ENCODE data around the gene TBC1D17.
A peak's percentile ranks its signal among the peaks of the same experiment; 100 is the strongest.

Gene TBC1D17

DNA sequence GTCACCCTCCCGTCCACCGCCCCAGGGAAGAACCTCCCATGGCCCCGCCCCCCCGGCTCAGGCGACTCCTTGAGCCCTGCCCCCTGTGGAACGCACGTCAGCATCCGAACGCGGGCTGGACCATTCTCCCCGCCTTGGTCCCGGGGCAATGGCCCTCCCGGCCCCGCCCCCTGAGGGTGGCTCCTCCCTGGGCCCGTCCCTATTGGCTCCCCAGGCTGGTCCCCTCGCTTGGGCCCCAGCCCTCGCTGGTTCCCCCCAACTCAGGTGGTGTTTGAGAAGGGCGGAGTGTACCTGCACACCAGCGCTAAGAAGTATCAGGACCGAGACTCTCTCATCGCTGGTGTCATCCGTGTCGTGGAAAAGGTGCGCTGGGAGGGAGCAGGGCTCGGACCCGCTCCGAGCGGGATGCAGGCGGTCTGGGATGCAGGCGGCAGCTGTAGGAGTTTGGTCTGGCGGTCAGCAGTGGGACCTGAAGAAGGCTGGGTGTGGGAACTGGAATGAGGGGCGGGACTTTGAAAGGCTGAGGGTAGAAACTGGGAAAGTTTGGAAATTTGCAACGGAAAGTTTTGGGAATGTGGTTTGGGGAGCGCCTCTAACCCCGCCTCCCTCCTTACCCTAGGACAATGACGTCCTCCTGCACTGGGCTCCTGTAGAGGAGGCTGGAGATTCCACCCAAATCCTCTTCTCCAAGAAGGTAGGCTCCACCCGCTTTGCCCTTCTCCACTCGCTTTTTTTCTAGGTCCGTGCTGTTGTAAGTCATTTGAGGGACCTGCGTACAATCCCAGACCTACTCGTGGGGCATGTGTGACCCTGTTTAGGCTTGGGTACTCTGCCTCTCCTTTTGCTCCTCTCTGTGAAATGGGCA lies 609 bp downstream of the TBC1D17 start:
- DNase-seq (ENCODE audit: low spot score): peak; percentile 99

DNA sequence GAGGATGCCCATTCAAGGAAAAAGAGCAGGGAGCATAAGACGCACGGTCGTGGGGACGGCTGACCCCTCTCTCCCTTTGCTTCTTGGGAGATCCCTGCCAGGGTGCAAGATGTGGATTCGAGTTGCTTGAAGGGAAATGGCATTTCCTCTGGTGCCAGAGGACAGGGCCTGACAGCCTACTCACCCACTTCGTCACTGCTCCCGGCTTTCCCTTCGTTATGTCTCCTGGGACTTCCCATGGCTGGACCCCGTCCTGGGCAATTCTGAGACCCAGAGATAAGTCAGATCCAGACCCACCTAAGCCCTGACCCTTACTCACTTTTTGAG lies 1.2 kb downstream of the TBC1D17 start:
- DNase-seq (ENCODE audit: low spot score): no peak

DNA sequence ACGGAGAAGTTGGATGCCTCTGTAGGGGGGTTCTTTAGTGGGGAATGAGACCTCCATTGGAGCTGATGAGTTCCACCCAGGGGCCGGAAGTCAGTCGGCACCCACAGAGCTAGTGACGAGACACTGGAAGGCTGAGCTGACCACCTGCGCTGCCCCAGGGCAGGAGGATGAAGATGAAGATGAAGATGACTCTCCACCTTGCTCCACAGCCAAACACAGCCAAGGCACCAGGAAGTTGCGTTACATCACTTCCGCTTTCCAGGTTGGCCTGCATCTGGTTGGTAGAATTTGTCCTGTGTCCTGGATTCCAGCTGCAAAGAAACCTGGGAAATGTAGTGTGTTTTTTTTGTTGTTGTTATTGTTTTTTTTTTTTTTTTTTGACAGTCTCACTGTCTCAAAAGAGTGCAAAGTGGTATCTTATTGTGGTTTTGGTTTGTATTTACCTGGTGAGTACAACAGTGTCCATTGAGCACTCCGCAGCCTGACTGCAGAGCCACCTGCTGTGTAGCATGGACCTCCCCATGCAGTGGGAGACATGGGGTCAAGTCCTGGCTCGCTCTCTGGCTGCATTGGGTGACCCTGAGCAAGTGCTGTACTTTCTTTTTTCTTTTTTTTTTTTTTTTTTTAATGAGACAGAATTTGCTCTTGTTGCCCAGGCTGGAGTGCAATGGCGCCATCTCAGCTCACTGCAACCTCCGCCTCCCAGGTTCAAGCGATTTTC lies 1.9 kb downstream of the TBC1D17 start:
- DNase-seq (ENCODE audit: low spot score): no peak

DNA sequence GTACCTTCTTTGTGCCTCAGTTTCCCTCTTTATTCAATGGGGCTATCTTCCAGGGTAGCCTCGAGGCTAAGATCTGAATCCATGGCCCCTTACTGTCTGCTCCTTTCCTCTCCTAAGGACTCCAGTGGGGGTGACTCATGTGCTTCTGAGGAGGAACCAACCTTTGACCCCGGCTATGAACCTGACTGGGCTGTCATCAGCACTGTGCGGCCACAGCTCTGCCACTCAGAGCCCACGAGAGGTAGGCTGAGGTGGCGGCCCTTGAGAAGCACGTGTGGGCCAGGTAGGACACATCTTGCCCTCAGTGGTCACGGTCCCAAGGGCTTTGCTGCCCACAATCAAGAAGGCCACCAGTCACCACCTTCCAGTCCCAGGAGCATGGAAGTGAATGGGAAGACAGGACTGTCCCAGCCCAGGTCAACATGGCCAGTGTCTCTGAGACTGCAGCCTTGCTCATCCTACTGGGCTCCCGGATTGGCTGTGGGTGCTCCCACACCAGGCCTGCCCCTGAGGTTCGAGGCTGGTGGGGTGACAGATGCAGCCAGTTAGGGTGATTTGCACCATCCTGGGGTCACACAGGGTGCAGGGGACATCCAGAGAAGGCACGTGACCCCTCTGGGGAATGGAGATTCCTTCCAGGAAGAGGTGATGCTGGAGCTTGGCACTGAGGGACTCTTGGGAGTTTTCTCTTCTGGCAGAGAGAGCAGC lies 2.8 kb downstream of the TBC1D17 start:
- no peak for DNase-seq (ENCODE audit: low spot score)

DNA sequence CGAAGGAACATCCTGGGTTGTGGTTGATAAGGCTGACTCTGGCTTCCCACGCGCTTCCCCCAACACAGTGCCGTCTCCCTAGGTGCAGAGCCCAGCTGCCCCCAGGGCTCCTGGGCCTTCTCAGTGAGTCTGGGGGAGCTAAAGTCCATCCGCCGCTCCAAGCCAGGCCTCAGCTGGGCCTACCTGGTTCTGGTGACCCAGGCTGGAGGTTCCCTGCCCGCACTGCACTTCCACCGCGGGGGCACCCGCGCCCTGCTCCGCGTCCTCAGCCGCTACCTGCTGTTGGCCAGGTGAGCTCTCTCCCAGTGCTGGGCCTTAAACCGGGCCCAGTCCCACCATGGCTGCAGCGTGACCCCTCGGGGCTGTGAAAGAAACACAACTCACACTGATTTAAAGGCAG lies 3.7 kb downstream of the TBC1D17 start:
- no peak for DNase-seq (ENCODE audit: low spot score)

DNA sequence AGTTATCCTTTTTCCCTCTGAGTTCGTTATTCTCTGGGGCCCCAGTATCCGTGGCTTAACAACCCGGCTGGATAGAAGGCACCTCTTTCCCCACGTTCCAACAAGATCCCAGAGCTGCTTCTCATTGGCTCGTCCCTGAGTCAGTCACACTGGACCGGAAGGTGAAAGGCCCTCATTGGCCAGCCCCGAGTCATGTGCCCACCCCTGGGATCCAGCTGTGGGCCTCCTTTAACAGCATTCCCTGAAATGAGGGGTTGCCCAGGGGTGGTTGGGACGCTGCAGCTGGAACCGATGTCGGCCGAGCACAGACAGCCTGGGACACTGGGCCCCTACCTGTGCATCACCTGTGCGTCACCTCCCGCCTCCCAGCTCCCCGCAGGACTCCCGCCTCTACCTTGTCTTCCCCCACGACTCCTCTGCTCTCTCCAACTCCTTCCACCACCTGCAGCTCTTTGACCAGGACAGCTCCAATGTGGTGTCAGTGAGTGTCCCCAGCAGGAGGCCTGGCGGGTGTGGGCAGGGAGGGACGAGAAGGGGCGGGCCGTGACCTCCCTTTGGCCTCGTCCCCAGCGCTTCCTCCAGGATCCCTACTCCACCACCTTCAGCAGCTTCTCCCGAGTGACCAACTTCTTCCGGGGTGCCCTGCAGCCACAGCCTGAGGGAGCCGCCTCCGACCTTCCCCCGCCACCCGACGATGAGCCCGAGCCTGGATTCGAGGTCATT lies 4.3 kb downstream of the TBC1D17 start:
- no peak for DNase-seq (ENCODE audit: low spot score)

DNA sequence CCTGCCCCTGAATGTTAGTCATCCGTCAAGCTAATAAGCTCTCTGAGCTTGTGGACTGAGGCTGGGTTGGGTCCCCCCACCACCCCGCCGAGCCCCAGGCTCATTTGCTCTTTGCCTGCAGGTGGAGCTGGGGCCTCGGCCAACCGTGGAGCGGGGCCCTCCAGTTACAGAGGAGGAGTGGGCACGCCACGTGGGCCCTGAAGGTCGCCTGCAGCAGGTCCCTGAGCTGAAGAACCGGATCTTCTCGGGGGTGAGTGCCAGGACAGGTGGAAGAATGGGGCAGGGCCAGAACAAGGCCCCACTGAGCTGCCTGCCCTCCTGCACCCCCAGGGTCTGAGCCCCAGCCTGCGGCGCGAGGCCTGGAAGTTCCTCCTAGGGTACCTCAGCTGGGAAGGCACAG lies 5.1 kb downstream of the TBC1D17 start:
- no peak for DNase-seq (ENCODE audit: low spot score)

DNA sequence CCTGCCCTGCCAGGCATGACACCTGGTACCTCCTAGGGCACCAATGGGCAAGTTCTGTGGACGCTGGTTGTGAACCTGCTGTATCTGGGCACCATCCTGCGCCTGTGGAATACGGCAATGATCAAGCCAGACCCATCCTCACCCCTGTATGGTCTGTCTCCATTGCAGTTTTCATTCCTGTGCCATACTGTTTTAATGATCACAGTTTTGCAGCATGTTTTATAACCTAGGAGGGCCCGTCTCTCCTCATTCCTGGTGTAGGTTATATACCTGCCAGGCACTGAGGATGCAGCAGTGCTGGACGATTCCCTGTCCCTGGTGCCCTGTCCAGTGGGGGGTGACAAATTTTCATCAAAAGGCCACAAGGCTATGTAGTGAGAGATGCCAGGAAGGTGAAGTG lies 5.6 kb downstream of the TBC1D17 start:
- DNase-seq (ENCODE audit: low spot score): no peak

DNA sequence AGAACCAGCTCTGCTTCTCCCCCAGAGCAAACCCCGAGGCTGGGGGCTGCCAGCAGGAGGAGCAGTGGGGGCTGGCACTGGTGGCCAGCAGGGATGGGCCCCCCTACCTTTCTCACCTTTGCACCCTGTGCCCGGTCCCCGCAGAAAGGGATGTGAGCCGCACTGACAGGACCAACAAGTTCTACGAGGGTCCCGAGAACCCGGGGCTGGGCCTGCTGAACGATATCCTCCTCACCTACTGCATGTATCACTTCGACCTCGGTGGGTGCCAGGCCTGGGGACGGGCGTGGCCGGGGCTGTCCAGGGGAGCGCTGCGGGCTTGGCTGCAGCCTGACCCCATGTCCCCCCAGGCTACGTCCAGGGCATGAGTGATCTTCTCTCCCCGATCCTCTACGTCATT lies 6.6 kb downstream of the TBC1D17 start:
- no peak for DNase-seq (ENCODE audit: low spot score)

DNA sequence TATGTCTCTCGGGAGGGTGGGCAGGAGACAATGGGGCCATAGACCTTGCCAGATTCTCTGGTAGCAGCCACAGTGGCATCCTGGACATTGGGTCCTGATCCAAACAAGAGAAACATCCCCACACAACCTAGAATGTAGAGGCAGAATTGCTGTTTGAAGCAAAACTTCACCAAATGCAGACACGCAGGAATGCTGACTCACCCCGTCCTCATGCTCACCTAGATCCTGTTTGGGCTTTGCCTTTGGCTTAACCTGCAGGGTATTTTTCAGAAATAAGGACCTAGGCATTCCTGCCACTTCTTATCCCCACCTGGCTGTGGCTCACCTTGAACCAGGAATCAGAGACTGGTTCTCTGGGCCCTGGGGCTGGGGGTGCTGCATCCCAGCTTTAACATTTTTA lies 7.3 kb downstream of the TBC1D17 start:
- no peak for DNase-seq (ENCODE audit: low spot score)

DNA sequence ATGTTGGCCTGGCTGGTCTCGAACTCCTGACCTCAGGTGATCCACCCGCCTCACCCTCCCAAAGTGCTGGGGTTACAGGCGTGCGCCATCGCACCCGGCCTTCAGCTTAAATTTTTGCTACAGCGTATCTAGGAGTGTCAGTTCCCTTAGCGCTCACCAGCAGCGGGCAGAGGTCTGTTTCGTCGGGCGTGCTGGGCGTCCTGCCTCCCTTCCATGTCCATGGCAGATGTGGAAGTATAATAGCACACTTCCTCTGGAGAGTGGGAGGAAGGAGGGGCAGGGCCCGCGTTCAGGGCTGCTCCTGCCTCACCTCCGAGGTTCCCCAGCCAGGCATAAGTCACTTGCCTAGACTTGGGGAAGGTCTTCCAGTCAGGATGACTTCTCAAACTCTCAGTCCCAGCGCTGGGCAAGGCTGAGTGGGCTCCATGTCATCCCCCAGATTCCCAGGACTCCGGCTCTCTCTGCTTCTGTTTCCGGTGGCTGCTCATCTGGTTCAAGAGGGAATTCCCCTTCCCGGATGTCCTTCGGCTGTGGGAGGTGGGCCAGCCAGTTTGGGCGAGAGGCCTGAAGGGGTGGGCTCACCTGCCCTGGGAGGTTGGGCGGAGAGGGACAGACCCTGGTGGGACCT lies 9.6 kb downstream of the TBC1D17 start:
- DNase-seq (ENCODE audit: low spot score): no peak

DNA sequence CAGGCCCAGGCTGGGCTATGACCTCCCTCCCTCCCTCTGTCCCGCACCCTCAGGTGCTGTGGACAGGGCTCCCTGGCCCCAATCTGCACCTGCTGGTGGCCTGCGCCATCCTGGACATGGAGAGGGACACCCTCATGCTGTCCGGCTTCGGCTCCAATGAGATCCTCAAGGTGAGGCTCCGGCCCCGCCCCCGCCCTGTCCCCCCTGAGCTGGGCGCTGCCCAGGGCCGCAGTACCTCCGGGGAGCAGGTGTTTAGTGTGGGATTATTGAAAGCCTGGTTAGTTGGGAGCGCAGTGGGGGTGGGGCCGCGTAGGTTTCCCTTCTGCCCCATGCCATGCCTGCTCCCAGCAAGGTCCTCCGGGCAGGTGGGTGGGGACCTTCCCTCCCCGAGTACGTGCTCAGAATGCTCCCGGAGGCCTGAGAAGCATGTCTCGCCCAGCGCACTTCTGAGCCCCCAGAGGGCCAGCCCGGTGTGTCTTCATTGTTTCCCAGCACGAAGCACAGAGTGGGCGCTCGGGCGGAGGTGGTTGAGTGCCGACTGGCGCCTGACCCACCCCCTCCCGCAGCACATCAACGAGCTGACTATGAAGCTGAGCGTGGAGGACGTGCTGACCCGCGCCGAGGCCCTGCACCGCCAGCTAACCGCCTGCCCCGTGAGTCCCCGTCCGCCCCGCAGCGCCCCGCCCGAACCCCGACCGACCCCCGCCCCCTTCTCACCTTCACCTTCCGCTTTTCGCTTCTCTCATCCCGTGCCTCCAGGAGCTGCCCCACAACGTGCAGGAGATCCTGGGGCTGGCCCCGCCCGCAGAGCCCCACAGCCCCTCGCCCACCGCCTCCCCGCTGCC lies 10.4 kb downstream of the TBC1D17 start:
- no peak for DNase-seq (ENCODE audit: low spot score)

DNA sequence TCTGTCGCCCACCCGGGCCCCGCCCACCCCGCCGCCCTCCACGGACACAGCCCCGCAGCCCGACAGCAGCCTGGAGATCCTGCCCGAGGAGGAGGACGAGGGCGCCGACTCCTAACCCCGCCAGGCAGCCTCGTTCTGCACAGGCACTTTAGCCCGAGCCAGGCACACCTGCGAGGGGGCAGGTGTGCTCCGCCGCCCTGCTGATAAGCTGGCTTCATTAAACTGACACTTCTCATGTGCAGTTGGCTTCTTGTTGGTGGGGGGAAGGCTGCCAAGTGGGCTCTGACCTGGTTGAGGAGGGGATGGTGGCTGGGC lies 11.0 kb downstream of the TBC1D17 start:
- DNase-seq (ENCODE audit: low spot score): no peak

DNA sequence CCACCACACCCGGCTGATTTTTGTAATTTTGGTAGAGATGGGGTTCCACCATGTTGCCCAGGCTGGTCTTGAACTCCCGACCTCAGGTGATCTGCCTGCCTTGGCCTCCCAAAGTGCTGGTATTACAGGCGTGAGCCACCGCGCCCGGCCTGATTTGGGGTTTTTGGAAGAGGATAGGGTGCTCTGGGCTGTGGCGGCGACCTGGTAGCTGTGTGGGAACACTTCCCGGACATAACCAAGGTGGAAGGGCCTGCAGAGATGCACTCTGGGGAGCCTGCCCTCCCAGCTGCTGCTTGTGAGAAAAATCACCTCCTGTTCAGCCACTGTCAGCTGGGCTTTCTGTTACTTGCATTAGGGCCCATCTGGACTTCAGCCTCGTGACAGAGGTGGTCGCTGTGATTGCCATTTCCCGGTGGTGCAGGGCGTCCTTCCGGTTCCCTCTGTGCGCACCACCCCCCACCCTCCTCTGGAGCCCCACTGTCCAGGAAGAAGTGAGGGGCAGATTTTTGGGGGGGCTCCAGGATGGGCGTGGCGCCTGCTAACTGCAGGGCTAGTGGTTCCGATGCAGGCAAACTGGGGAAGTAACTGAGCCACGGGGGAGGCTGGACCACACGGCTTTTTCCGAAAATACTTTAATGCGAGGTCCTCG lies 11.7 kb downstream of the TBC1D17 start:
- no peak for DNase-seq (ENCODE audit: low spot score)

DNA sequence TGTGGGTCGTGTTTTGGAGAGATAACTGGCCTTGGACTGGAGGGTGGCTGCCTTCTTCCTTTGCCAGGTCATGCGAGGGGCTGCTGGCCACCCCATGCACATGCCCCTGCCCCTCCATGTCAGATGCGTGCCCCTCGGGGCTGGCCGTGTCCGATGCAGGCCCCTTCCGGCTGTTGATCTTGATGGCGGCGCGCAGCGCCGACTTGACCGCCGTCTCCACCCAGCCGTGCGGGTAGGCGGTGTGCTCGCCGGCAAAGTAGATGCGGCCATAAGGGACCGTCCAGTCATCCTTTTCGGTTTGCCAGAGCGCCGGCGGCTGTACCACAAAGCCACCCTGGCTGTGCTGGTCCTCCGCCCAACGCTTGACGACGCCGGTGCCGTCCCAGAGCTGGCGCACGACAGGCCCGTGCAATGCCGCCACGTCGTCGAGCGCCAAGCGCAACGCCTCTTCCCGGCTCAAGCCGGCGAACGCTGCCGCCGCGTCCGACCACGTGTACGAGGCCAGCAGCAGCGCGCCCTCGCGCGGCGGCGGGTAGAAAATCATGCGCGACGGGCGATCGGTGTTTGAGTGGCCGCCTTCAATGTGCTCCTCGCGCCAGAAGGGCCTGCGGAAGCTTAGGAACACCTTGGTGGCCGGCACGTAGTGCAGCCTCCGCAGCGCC lies 12.3 kb downstream of the TBC1D17 start:
- DNase-seq (ENCODE audit: low spot score): peak; percentile 75

DNA sequence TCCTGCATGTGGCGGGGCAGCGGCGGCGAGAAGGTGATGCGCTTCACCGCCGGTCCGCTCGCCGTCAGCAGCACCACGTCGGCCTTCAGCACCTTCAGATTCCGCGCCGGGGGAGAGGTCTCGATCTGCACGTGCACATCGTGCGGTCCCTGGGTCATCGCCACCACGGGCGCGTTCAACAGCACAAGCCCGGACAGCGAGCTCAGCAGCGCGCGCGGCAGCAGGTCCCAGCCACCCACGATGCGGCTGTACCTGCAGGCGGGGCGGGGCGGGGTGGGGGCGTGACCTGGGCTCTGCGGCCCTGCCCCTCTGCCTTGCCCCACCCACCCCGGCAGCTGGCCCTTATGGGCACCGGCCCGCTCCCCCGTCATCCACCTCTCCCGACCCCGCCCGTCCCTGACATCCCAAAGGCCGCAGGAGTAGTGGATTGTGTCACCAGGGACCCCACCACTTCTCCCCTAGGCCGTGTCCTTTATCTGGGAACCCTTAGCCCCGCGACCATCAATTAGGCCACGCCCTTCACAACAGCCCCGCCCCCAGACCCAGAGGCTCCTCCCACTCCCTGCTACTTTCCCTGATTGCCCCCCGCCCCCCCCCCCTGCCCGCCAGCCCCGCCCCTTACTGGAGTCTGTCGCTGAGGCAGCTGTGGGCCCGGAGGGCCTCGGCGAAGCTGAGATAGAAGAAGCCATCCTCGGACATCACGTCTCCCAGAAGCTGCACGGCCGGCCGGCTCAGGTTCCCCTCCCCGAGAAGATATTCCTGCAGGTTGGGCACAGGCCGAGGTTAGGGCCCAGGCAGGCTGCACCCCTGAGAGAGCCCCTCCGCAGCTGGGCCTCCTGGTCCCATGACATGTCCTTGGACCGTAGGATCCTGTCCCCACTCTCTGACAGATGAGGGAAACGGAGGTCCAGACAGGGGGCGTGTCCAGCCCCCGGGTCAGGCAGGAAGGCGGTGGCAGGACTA lies 13.1 kb downstream of the TBC1D17 start:
- no peak for DNase-seq (ENCODE audit: low spot score)

DNA sequence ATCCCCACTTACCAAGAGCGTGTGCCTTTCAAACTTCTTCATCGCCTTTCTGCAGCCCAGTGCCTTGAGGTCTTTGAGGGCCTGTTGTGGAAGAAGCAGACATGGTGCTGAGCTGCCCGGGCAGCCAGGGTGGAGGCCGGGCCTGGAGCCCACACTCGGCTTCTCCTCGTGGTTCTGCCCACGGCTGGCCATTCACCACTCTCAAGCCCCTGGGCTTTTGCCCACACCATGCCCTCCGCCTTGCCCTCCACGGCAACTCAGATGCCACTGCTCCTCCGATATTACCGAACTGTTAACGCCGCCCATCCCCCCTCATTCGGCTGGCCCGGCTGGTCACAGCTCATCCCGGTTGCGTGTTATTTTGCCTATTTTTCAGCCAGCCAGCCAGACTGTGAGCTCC lies 13.9 kb downstream of the TBC1D17 start:
- DNase-seq (ENCODE audit: low spot score): no peak

DNA sequence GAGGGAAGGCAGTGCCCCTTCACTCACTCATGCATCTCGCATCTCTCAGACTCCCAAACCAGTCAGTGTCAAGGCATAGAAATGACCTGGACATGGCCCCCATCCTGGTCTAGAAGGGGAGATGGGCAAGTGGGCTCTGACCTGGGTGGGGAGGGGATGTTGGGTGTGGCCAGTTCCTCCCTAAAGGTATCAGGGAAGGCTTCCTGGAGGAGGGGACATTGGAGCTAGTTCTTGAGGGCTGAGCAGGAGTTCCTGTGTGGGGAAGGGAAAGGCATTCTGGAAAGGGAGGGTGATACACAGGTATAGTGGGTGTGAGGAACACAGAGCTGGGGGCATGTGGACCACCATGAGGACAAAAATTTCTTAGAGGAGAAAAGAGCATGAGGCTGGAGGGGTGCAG lies 15.2 kb downstream of the TBC1D17 start:
- DNase-seq (ENCODE audit: low spot score): no peak
